HL-60 (cell line): ENCODE results near the gene LGR6.

Experiments
- GABPA ChIP-seq: IDR thresholded peaks from 2 replicates; pipeline ENCODE4 v1.6.1; 2012; ENCODE audit warnings: low read depth
- POLR2AphosphoS5 ChIP-seq: IDR thresholded peaks from 2 replicates; pipeline ENCODE4 v1.6.1; 2012; ENCODE audit warnings: low read depth
- TF ChIP-seq, protein P1 (sequence below): IDR thresholded peaks from one replicate; pipeline ENCODE4 v1.5.1; 2011; ENCODE audit warnings: low read length, control low read depth, inconsistent platforms; ENCODE audit not compliant: insufficient read depth
- TF ChIP-seq, protein P2 (sequence below): IDR thresholded peaks from 2 replicates; pipeline ENCODE4 v1.6.1; 2012; ENCODE audit warnings: low read depth; ENCODE audit not compliant: insufficient replicate concordance

DNA sequence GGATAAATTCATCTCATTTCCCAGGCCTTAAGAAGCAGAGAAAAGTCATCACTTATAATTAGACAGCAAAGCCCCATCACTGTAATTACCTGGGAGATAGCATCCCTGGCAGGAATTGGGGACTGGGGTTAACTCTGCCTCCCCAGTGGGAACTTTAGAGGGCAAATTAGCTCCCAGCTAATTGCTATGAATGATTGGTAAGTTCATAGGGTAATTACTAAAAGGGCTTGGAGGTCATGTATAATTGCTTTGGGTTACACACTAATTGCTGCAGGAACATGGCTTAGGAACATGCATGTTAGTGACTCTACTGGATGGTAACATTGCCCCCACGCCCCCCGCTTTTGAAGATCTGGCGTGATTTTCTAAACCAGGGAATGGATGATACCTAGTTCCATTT is 83.3 kb downstream of the LGR6 start:
- TF ChIP-seq POLR2AphosphoS5 (no peak), GABPA (no peak)
- TF ChIP-seq, protein P1, sequence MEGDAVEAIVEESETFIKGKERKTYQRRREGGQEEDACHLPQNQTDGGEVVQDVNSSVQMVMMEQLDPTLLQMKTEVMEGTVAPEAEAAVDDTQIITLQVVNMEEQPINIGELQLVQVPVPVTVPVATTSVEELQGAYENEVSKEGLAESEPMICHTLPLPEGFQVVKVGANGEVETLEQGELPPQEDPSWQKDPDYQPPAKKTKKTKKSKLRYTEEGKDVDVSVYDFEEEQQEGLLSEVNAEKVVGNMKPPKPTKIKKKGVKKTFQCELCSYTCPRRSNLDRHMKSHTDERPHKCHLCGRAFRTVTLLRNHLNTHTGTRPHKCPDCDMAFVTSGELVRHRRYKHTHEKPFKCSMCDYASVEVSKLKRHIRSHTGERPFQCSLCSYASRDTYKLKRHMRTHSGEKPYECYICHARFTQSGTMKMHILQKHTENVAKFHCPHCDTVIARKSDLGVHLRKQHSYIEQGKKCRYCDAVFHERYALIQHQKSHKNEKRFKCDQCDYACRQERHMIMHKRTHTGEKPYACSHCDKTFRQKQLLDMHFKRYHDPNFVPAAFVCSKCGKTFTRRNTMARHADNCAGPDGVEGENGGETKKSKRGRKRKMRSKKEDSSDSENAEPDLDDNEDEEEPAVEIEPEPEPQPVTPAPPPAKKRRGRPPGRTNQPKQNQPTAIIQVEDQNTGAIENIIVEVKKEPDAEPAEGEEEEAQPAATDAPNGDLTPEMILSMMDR, result no peak
- TF ChIP-seq, protein P2, sequence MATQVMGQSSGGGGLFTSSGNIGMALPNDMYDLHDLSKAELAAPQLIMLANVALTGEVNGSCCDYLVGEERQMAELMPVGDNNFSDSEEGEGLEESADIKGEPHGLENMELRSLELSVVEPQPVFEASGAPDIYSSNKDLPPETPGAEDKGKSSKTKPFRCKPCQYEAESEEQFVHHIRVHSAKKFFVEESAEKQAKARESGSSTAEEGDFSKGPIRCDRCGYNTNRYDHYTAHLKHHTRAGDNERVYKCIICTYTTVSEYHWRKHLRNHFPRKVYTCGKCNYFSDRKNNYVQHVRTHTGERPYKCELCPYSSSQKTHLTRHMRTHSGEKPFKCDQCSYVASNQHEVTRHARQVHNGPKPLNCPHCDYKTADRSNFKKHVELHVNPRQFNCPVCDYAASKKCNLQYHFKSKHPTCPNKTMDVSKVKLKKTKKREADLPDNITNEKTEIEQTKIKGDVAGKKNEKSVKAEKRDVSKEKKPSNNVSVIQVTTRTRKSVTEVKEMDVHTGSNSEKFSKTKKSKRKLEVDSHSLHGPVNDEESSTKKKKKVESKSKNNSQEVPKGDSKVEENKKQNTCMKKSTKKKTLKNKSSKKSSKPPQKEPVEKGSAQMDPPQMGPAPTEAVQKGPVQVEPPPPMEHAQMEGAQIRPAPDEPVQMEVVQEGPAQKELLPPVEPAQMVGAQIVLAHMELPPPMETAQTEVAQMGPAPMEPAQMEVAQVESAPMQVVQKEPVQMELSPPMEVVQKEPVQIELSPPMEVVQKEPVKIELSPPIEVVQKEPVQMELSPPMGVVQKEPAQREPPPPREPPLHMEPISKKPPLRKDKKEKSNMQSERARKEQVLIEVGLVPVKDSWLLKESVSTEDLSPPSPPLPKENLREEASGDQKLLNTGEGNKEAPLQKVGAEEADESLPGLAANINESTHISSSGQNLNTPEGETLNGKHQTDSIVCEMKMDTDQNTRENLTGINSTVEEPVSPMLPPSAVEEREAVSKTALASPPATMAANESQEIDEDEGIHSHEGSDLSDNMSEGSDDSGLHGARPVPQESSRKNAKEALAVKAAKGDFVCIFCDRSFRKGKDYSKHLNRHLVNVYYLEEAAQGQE, result no peak
